Ishikawa (cell line): ENCODE measurements around the gene PLSCR1.

ENCODE experiments used
- CEBPB ChIP-seq: IDR thresholded peaks from 2 replicates; pipeline ENCODE4 v1.6.1; 2012
- CREB1 ChIP-seq: IDR thresholded peaks from 2 replicates; pipeline ENCODE4 v1.6.1; 2012; ENCODE audit warnings: low read depth
- EGR1 ChIP-seq: IDR thresholded peaks from 2 replicates; pipeline ENCODE4 v1.6.1; 2012
- EP300 ChIP-seq: IDR thresholded peaks from 2 replicates; pipeline ENCODE4 v1.6.1; 2012; ENCODE audit warnings: borderline replicate concordance
- FOXM1 ChIP-seq: IDR thresholded peaks from 2 replicates; pipeline ENCODE4 v1.6.1; 2012; ENCODE audit warnings: low read depth, borderline replicate concordance
- NFIC ChIP-seq: IDR thresholded peaks from 2 replicates; pipeline ENCODE4 v1.6.1; 2012
- RAD21 ChIP-seq: IDR thresholded peaks from 2 replicates; pipeline ENCODE4 v1.6.1; 2012; ENCODE audit warnings: low read depth
- TAF1 ChIP-seq: IDR thresholded peaks from 2 replicates; pipeline ENCODE4 v1.6.1; 2012; ENCODE audit warnings: low read depth, mild to moderate bottlenecking
- TCF12 ChIP-seq: IDR thresholded peaks from 2 replicates; pipeline ENCODE4 v1.6.1; 2012; ENCODE audit warnings: low read depth
- TEAD4 ChIP-seq: IDR thresholded peaks from 2 replicates; pipeline ENCODE4 v1.6.1; 2012
- YY1 ChIP-seq: IDR thresholded peaks from 2 replicates; pipeline ENCODE4 v1.6.1; 2012; ENCODE audit warnings: low read depth
- ZBTB7A ChIP-seq: IDR thresholded peaks from 2 replicates; pipeline ENCODE4 v1.6.1; 2012; ENCODE audit warnings: low read depth
- TF ChIP-seq, protein P1 (sequence below): IDR thresholded peaks from 2 replicates; pipeline ENCODE4 v1.6.1; 2012
- TF ChIP-seq, protein P2 (sequence below): IDR thresholded peaks from 2 replicates; pipeline ENCODE4 v1.6.1; 2012
- TF ChIP-seq, protein P3 (sequence below): IDR thresholded peaks from 2 replicates; pipeline ENCODE4 v1.6.1; 2012; ENCODE audit warnings: low read depth, mild to moderate bottlenecking

Gene PLSCR1

DNA sequence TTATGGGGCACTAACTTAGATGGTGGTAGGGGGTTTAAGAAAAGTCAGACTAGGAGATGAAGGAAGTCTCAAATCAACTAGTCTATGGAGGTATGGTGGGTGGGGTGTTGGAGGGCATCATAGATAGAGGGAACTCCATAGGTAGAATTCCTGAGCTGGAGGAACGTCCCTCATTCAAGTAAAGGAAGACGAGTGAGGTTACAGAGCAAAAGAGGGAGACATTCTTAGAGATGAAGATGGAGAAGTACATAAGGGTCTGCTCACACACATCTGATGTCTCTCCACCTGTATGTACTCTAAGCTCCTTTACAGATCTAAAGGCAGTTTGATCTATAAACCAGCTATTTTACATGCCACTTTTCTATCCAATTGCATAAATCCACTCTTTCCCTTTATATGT is 1.4 kb downstream of the PLSCR1 start:
- TF ChIP-seq TCF12 (no peak), NFIC (no peak), ZBTB7A (no peak), TEAD4 (no peak), YY1 (no peak), CREB1 (no peak), EP300 (no peak), RAD21 (no peak), FOXM1 (no peak), EGR1 (no peak), TAF1 (no peak)
- TF ChIP-seq, protein P1, sequence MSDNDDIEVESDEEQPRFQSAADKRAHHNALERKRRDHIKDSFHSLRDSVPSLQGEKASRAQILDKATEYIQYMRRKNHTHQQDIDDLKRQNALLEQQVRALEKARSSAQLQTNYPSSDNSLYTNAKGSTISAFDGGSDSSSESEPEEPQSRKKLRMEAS: no peak
- TF ChIP-seq, protein P2, sequence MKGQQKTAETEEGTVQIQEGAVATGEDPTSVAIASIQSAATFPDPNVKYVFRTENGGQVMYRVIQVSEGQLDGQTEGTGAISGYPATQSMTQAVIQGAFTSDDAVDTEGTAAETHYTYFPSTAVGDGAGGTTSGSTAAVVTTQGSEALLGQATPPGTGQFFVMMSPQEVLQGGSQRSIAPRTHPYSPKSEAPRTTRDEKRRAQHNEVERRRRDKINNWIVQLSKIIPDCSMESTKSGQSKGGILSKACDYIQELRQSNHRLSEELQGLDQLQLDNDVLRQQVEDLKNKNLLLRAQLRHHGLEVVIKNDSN: no peak

DNA sequence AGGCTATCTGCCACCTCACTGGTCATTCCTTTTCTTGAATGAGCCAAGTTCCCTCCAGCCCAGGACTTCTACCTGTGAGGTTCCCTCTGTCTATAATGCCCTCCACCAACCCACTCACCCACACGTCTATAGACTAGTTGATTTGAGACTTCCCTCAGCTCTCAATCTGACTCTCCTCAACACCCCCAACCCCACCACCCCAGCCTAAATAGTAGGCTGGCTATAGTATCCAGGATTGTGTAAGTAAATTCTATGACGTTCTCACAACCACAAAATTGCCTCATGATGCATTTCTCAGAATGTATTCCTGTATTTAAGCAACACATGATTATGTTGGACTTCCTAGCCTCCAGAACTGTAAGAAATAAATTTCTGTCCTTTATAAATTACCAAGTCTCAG is 2.2 kb downstream of the PLSCR1 start:
- no peak for TF ChIP-seq FOXM1
- TF ChIP-seq TCF12: no peak
- TF ChIP-seq TEAD4: no peak
- TF ChIP-seq NFIC: no peak
- TF ChIP-seq, protein P3, sequence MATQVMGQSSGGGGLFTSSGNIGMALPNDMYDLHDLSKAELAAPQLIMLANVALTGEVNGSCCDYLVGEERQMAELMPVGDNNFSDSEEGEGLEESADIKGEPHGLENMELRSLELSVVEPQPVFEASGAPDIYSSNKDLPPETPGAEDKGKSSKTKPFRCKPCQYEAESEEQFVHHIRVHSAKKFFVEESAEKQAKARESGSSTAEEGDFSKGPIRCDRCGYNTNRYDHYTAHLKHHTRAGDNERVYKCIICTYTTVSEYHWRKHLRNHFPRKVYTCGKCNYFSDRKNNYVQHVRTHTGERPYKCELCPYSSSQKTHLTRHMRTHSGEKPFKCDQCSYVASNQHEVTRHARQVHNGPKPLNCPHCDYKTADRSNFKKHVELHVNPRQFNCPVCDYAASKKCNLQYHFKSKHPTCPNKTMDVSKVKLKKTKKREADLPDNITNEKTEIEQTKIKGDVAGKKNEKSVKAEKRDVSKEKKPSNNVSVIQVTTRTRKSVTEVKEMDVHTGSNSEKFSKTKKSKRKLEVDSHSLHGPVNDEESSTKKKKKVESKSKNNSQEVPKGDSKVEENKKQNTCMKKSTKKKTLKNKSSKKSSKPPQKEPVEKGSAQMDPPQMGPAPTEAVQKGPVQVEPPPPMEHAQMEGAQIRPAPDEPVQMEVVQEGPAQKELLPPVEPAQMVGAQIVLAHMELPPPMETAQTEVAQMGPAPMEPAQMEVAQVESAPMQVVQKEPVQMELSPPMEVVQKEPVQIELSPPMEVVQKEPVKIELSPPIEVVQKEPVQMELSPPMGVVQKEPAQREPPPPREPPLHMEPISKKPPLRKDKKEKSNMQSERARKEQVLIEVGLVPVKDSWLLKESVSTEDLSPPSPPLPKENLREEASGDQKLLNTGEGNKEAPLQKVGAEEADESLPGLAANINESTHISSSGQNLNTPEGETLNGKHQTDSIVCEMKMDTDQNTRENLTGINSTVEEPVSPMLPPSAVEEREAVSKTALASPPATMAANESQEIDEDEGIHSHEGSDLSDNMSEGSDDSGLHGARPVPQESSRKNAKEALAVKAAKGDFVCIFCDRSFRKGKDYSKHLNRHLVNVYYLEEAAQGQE: no peak
- TF ChIP-seq CEBPB: no peak
- no peak for TF ChIP-seq EGR1
- TF ChIP-seq CREB1: no peak
- TF ChIP-seq EP300: no peak
- TF ChIP-seq RAD21: no peak
- TF ChIP-seq, protein P1: no peak
- no peak for TF ChIP-seq YY1
- TF ChIP-seq, protein P2: no peak
- TF ChIP-seq TAF1: no peak
- no peak for TF ChIP-seq ZBTB7A

DNA sequence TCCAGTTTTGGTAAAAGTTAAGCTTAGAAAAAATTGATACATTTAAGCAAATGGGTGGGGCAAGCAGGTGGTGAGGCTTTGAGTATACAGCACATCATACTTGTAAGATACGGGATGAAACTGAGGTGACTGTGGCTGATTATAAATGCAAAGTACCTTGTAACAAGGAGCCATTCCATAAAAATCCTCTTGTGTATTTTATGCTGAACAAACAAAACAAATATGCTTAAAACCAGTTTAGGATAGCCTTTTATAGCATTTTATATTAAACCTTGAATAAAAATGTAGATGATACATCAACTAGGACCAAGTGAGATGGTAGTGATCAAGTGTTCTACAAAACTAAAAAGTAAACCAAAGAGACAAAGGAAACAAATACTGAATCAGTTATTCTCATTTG is 3.4 kb downstream of the PLSCR1 start:
- TF ChIP-seq TEAD4 (no peak), RAD21 (no peak), YY1 (no peak), EP300 (no peak), FOXM1 (no peak), CREB1 (no peak), TCF12 (no peak), TAF1 (no peak), ZBTB7A (no peak), EGR1 (no peak), CEBPB (no peak), NFIC (no peak)
- TF ChIP-seq, protein P2: no peak
- TF ChIP-seq, protein P3: no peak
- TF ChIP-seq, protein P1: no peak

DNA sequence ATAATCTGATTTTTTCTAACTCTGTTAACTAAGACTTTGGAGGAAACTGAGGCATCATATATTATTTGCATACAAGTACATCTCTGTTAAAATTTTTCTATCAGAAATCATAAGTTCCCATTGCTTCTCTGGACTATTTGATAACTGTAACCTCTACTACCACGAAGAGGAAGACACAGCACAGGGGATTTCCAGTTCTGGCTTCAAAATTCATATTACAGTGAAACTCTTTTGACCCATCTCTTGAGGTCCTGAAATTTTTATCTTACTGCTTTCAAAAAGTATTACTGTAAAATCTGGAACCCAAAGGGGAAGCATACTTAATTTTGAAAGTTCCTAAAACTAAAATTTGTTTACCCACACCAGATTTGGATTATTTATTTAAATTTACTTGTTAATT is 4.2 kb downstream of the PLSCR1 start:
- no peak for TF ChIP-seq TAF1
- TF ChIP-seq, protein P1: no peak
- TF ChIP-seq, protein P3: no peak
- no peak for TF ChIP-seq YY1
- TF ChIP-seq CREB1: no peak
- TF ChIP-seq, protein P2: no peak
- no peak for TF ChIP-seq NFIC
- no peak for TF ChIP-seq CEBPB
- no peak for TF ChIP-seq FOXM1
- TF ChIP-seq TEAD4: no peak
- TF ChIP-seq RAD21: no peak
- no peak for TF ChIP-seq TCF12
- no peak for TF ChIP-seq ZBTB7A
